Adipocyte (in vitro differentiated cells): ENCODE data around the gene HHIPL1.
A peak's percentile ranks its signal among the peaks of the same experiment; 100 is the strongest.

Experiments
- DNase-seq: peaks from one replicate; pipeline ENCODE4 v3.0.0-alpha.2; 2015; ENCODE audit warnings: low read depth
- H3K27me3 ChIP-seq: replicated peaks from 2 replicates; pipeline ENCODE4 v1.7.0; 2013; ENCODE audit warnings: mild to moderate bottlenecking, low read length, moderate library complexity; ENCODE audit not compliant: control insufficient read depth, insufficient read depth
- H3K36me3 ChIP-seq: 2 replicates; pipeline ENCODE4 v1.7.0; 2013; ENCODE audit warnings: low read length, mild to moderate bottlenecking, moderate library complexity; ENCODE audit not compliant: control insufficient read depth, insufficient read depth, severe bottlenecking
- H3K4me1 ChIP-seq: 2 replicates; pipeline ENCODE4 v1.7.0; 2013; ENCODE audit warnings: mild to moderate bottlenecking, low read length, moderate library complexity; ENCODE audit not compliant: control insufficient read depth, insufficient read depth
- H3K4me3 ChIP-seq: 2 replicates; pipeline ENCODE4 v1.7.0; 2013; ENCODE audit warnings: mild to moderate bottlenecking, low read length, moderate library complexity
- H3K9ac ChIP-seq: 2 replicates; pipeline ENCODE4 v1.7.0; 2013; ENCODE audit warnings: mild to moderate bottlenecking, low read length, moderate library complexity
- H3K9me3 ChIP-seq: 2 replicates; pipeline ENCODE4 v1.7.0; 2013; ENCODE audit warnings: mild to moderate bottlenecking, low read length, moderate library complexity; ENCODE audit not compliant: control insufficient read depth

The HHIPL1 gene

DNA sequence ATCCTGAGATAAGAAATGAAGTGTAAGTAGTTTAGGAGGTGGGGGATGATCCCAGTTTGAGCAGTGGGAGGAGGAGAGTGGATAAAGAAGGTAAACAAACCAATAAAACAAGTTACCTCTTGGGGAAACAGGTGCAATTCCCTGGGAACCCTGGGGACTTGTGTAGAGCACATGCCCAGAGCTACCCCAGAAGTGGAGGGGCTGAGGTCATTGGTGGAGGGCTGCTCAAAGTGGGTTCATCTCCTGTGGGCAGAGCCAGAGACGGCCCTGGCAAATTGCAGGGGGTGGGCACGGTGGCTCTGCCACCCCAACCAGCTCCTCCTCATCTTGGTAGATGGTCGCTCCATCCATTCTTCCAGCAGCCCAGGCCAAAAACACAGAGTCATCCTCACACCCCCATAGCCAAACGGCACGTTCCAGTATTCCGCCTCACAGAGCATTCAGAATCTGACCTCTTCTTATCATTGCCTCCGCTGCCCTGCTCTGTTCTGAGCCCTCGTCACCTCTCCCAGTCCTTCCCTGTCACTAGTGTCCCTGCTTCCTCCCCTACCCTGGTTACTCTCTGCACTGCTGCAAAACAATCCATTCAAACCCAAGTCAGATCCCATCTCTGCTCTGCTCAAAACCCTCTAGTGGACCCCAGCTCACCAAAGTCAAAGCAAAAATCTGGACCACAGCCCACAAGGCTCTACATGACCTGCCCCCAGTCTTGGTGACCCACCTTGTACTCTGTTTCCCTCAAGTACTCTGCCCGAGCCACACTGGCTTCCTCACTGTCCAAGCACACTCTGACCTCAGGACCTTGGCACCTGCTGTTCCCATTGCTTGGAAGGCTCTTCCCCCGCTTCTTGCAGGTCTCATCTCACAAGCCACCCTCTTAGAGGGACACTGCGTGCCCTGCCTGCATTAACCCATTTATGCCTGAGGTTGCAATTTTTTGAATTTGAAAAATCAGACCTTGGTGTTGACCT is 44.6 kb downstream of the HHIPL1 start:
- Histone ChIP-seq H3K36me3 (no peaks in the 10 kb centered on the region), H3K9ac (no peak overlapping the region), H3K9me3 (no peaks in the 10 kb centered on the region), H3K4me3 (no peak overlapping the region), H3K27me3 (peaks cover 58% of the 10 kb centered on the region), H3K4me1 (no peaks in the 10 kb centered on the region)
- DNase-seq, result no peak

DNA sequence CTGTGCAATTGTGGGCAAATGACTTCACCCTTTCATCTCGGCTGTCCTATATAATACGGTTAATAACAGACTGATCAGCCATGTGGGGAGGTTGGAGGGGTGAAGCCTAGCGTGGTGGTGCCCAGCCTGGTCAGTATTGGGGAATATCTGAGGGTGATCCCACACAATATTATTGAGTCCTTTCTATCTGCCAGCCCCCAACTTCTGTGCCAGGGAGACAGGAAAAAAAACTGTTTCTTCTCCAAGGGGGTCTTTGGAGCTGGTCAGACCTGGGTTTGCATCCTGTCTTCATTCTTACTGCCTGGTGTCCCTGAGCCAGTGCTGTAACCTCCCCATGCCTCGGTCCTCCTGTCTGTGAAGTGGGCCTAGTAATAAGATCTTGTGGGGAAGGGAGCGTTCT is 45.7 kb downstream of the HHIPL1 start:
- Histone ChIP-seq H3K27me3 (peaks cover 51% of the 10 kb centered on the region), H3K4me1 (no peaks in the 10 kb centered on the region), H3K36me3 (no peaks in the 10 kb centered on the region), H3K9me3 (no peaks in the 10 kb centered on the region), H3K4me3 (no peak overlapping the region), H3K9ac (no peak overlapping the region)
- no peak for DNase-seq

- DNase-seq, result no peak
- Histone ChIP-seq H3K4me1 (no peaks in the 10 kb centered on the region), H3K9ac (no peak overlapping the region), H3K36me3 (no peaks in the 10 kb centered on the region), H3K9me3 (no peaks in the 10 kb centered on the region), H3K27me3 (peaks cover 49% of the 10 kb centered on the region), H3K4me3 (no peak overlapping the region)
These were observed 46.4 kb downstream of the HHIPL1 start for GRCh38 chr14:99691111-99691885.

- H3K4me3 ChIP-seq, result no peak overlapping the region
- H3K36me3 ChIP-seq, result no peaks in the 10 kb centered on the region
- DNase-seq, result no peak
- H3K9me3 ChIP-seq, result no peaks in the 10 kb centered on the region
- peaks cover 8% of the 10 kb centered on the region for H3K4me1 ChIP-seq
- no peak overlapping the region for H3K9ac ChIP-seq
- H3K27me3 ChIP-seq, result peaks cover 32% of the 10 kb centered on the region
These were observed 49.0 kb downstream of the HHIPL1 start for GRCh38 chr14:99693918-99694317.

DNA sequence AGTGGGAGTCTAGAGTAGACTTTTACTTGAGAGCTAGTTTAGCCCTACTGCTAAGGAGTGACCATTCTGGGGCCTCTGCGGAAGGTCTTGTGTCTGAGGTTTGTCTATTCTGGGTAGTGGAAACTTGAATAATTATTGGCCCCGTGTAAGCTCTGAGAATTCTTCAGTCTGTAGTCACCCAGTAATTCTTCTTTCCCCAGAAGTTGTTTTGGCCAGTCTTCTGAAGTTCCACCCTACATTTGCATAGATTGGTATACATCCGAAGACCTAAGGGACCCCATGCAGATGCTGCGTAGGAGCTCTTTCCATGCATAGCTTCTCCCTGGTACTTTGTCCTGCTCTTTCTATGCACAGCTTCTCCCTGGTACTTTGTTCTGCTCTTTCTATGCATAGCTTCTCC is 52.0 kb downstream of the HHIPL1 start:
- no peak for DNase-seq
- no peak overlapping the region for H3K9ac ChIP-seq
- H3K4me3 ChIP-seq, result no peak overlapping the region
- peaks cover 10% of the 10 kb centered on the region for H3K4me1 ChIP-seq
- H3K9me3 ChIP-seq, result no peaks in the 10 kb centered on the region
- peaks cover 5% of the 10 kb centered on the region for H3K27me3 ChIP-seq
- no peaks in the 10 kb centered on the region for H3K36me3 ChIP-seq

GRCh38 chr14:99698236-99698635 is 53.3 kb downstream of the HHIPL1 start:
- Histone ChIP-seq H3K4me1 (peaks cover 10% of the 10 kb centered on the region), H3K4me3 (no peak overlapping the region), H3K36me3 (no peaks in the 10 kb centered on the region), H3K27me3 (peaks cover 4% of the 10 kb centered on the region), H3K9me3 (peaks cover 9% of the 10 kb centered on the region), H3K9ac (no peak overlapping the region)
- DNase-seq, result no peak

- Histone ChIP-seq H3K4me3 (no peak overlapping the region), H3K9me3 (peaks cover 14% of the 10 kb centered on the region), H3K27me3 (peaks cover 4% of the 10 kb centered on the region), H3K4me1 (peaks cover 10% of the 10 kb centered on the region), H3K36me3 (no peaks in the 10 kb centered on the region), H3K9ac (no peak overlapping the region)
- DNase-seq, result peak; percentile 8
These were observed 53.7 kb downstream of the HHIPL1 start for GRCh38 chr14:99698642-99699041.

- Histone ChIP-seq H3K9ac (no peak overlapping the region), H3K4me1 (peaks cover 10% of the 10 kb centered on the region), H3K4me3 (no peak overlapping the region), H3K9me3 (peaks cover 16% of the 10 kb centered on the region), H3K27me3 (peaks cover 4% of the 10 kb centered on the region), H3K36me3 (no peaks in the 10 kb centered on the region)
- DNase-seq, result no peak
These were observed 54.3 kb downstream of the HHIPL1 start for GRCh38 chr14:99699085-99699760.

DNA sequence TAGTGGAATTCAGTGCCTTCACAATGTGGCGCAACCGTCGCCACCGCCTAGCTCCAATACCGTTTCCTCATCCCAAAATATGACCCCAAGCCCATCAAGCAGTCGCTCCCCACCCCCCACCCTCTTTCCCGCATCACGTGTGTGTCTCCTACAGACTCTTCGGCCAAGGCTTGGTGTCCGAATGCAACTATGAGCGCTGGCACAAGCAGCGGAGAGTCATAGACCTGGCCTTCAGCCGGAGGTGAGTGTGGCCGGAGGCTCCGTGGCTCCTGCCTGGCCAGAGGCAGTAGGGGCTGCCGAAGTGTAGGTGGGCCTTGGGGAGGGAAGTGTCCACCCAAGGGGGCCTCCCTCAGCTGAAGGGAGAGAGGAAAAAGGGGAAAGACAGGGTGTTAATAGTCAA is 54.9 kb downstream of the HHIPL1 start:
- H3K36me3 ChIP-seq, result no peaks in the 10 kb centered on the region
- H3K4me3 ChIP-seq, result no peak overlapping the region
- H3K27me3 ChIP-seq, result peaks cover 4% of the 10 kb centered on the region
- no peak for DNase-seq
- no peak overlapping the region for H3K9ac ChIP-seq
- peaks cover 16% of the 10 kb centered on the region for H3K9me3 ChIP-seq
- H3K4me1 ChIP-seq, result peaks cover 10% of the 10 kb centered on the region

- no peak for DNase-seq
- peaks cover 10% of the 10 kb centered on the region for H3K4me1 ChIP-seq
- H3K4me3 ChIP-seq, result no peak overlapping the region
- peaks cover 16% of the 10 kb centered on the region for H3K9me3 ChIP-seq
- H3K9ac ChIP-seq, result no peak overlapping the region
- H3K27me3 ChIP-seq, result peaks cover 4% of the 10 kb centered on the region
- no peaks in the 10 kb centered on the region for H3K36me3 ChIP-seq
These were observed 55.5 kb downstream of the HHIPL1 start for GRCh38 chr14:99700379-99700778.

DNA sequence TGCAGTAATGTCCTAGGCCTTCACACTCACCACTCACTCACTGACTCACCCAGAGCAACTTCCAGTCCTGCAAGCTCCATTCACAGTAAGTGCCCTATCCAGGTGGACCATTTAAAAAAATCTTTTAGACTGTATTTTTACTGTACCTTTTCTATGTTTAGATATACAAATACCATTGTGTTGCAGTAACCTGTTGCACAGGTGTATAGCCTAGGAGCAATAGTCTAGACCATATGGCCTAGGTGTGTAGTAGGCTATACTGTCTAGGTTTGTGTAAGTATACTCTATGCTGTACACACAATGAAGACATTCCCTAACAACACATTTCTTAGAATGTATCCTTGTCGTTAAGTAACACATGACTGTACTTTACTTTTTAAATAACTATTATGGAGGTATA is 56.3 kb downstream of the HHIPL1 start:
- Histone ChIP-seq H3K9me3 (peaks cover 16% of the 10 kb centered on the region), H3K4me1 (peaks cover 10% of the 10 kb centered on the region), H3K36me3 (no peaks in the 10 kb centered on the region)

More for the DNA sequence above, 56.3 kb downstream of the HHIPL1 start:
- H3K4me3 ChIP-seq, result no peak overlapping the region
- H3K9ac ChIP-seq, result no peak overlapping the region
- peaks cover 4% of the 10 kb centered on the region for H3K27me3 ChIP-seq
- DNase-seq, result no peak
